HG03025 (cell line): ENCODE measurements around the gene LMO4.

Experiments used
- ATAC-seq: cut with Tn5 transposase; IDR thresholded peaks from one replicate; pipeline ENCODE4 v1.9.1; 2021; ENCODE audit warnings: mild to moderate bottlenecking, moderate library complexity; ENCODE audit not compliant: unreplicated experiment, low FRiP score

LMO4 gene

GRCh38 chr1:87356591-87356990, 27.9 kb downstream of the LMO4 start:
- no peak for ATAC-seq

GRCh38 chr1:87358219-87358618, 29.5 kb downstream of the LMO4 start:
- ATAC-seq: no peak

GRCh38 chr1:87359586-87359985, 30.9 kb downstream of the LMO4 start:
- ATAC-seq: no peak

GRCh38 chr1:87362063-87362833, 33.6 kb downstream of the LMO4 start:
- no peak for ATAC-seq

GRCh38 chr1:87362834-87363426, 34.2 kb downstream of the LMO4 start:
- no peak for ATAC-seq

GRCh38 chr1:87367549-87367948, 38.9 kb downstream of the LMO4 start:
- no peak for ATAC-seq

- ATAC-seq: no peak
Measured at GRCh38 chr1:87368907-87369306, 40.2 kb downstream of the LMO4 start.

- ATAC-seq: no peak
Measured at GRCh38 chr1:87369736-87370478, 41.2 kb downstream of the LMO4 start.

- ATAC-seq: no peak
Measured at GRCh38 chr1:87370544-87370943, 41.9 kb downstream of the LMO4 start.

GRCh38 chr1:87379306-87379705, 50.6 kb downstream of the LMO4 start:
- no peak for ATAC-seq

GRCh38 chr1:87386217-87386790, 57.6 kb downstream of the LMO4 start:
- no peak for ATAC-seq

- ATAC-seq: no peak
Measured at GRCh38 chr1:87388411-87388810, 59.7 kb downstream of the LMO4 start.

GRCh38 chr1:87389011-87389410, 60.3 kb downstream of the LMO4 start:
- no peak for ATAC-seq

- ATAC-seq: no peak
Measured at GRCh38 chr1:87389546-87389945, 60.9 kb downstream of the LMO4 start.

- ATAC-seq: no peak
Measured at GRCh38 chr1:87392248-87393192, 63.8 kb downstream of the LMO4 start.

GRCh38 chr1:87393445-87394085, 64.9 kb downstream of the LMO4 start:
- no peak for ATAC-seq

- no peak for ATAC-seq
Measured at GRCh38 chr1:87394513-87394912, 65.8 kb downstream of the LMO4 start.

GRCh38 chr1:87394982-87395381, 66.3 kb downstream of the LMO4 start:
- ATAC-seq: no peak
